CD4-positive, alpha-beta memory T cell (primary cell): Measurements from ENCODE around the gene TRABD2B. TPM values are rescaled to one million over a fixed set of nuclear protein-coding genes. Genes with fewer than 3 reads are reported as not detected.

Source experiments
- CTCF ChIA-PET: fragments of 350-600 bp; sonication (Branson Sonifier 250); formaldehyde crosslinking; loops from one replicate; lab custom pipeline; 2021; ENCODE audit warnings: inconsistent platforms; ENCODE audit not compliant: partially characterized antibody; lab: Charles Lee
- POLR2A ChIA-PET: fragments of 350-600 bp; sonication (Branson Sonifier 250); formaldehyde crosslinking; loops from one replicate; lab custom pipeline; 2021; ENCODE audit not compliant: partially characterized antibody; lab: Charles Lee
- DNase-seq, 5 donors: peaks; one replicate each; pipeline versions ENCODE4 v3.0.0 to v3.0.0-alpha.2; 2020 to 2022; ENCODE audit warnings: mixed read lengths in 1 of 5
- H3K27ac ChIP-seq: one replicate; pipeline ENCODE4 v1.7.0; 2013; ENCODE audit warnings: low read depth, low read length
- H3K27me3 ChIP-seq: 2 replicates; pipeline ENCODE4 v1.7.0; 2013; ENCODE audit warnings: mild to moderate bottlenecking, low read length, moderate library complexity; ENCODE audit not compliant: insufficient read depth
- H3K36me3 ChIP-seq: 2 replicates; pipeline ENCODE4 v1.7.0; 2013; ENCODE audit warnings: mild to moderate bottlenecking, low read length, moderate library complexity; ENCODE audit not compliant: insufficient read depth
- H3K4me1 ChIP-seq: 2 replicates; pipeline ENCODE4 v1.7.0; 2013; ENCODE audit warnings: mild to moderate bottlenecking, low read length, moderate library complexity; ENCODE audit not compliant: insufficient read depth
- H3K4me3 ChIP-seq, 2 donors: one replicate each; pipeline ENCODE4 v1.7.0; 2013; ENCODE audit warnings: low read length in 2 of 2, mild to moderate bottlenecking in 1 of 2
- H3K9me3 ChIP-seq, 2 donors: one replicate each; pipeline ENCODE4 v1.7.0; 2013; ENCODE audit warnings: low read length in 2 of 2, control low read depth in 1 of 2; ENCODE audit not compliant: control insufficient read depth in 1 of 2
- H3K27ac Mint-ChIP-seq, 7 donors: one replicate each; pipeline ENCODE4 v1.8.0; 2020 to 2021; ENCODE audit warnings: mixed read lengths in 7 of 7, mild to moderate bottlenecking in 6 of 7, inconsistent platforms in 3 of 7, moderate library complexity in 3 of 7
- H3K27me3 Mint-ChIP-seq, 2 donors: one replicate each; pipeline ENCODE4 v1.8.0; 2020 to 2021; ENCODE audit warnings: mixed read lengths in 2 of 2
- H3K36me3 Mint-ChIP-seq, 2 donors: one replicate each; pipeline ENCODE4 v1.8.0; 2020 to 2021; ENCODE audit warnings: mixed read lengths in 2 of 2, inconsistent platforms in 1 of 2, mild to moderate bottlenecking in 1 of 2
- H3K4me1 Mint-ChIP-seq, 4 donors: one replicate each; pipeline ENCODE4 v1.8.0; 2020 to 2021; ENCODE audit warnings: mixed read lengths in 4 of 4, mild to moderate bottlenecking in 1 of 4
- H3K4me3 Mint-ChIP-seq, 8 donors: one replicate each; pipeline ENCODE4 v1.8.0; 2020 to 2021; ENCODE audit warnings: mixed read lengths in 8 of 8, mild to moderate bottlenecking in 7 of 8, moderate library complexity in 6 of 8, inconsistent platforms in 3 of 8
- H3K9me3 Mint-ChIP-seq, 8 donors: one replicate each; pipeline ENCODE4 v1.8.0; 2020 to 2021; ENCODE audit warnings: mixed read lengths in 8 of 8, mild to moderate bottlenecking in 5 of 8, inconsistent platforms in 3 of 8, moderate library complexity in 1 of 8
- intact Hi-C: fragments of 100-400 bp; cut with micrococcal nuclease; formaldehyde crosslinking; loops from one replicate; pipeline ENCODE4 v1.15.1; 2023
- polyA plus RNA-seq, 2 donors: library from polyadenylated mRNA; unstranded; fragments of 300-500 nt; fragmentation: Illumina TruSeq; gene quantifications; one replicate each; pipeline ENCODE4 v1.2.3, GENCODE V29; 2021
- total RNA-seq, 2 experiments: library from RNA; stranded (reverse); gene quantifications; one replicate each; pipeline ENCODE4 v1.2.3, GENCODE V29; 2021

TRABD2B gene
- total and polyA plus RNA-seq, 4 experiments from 2014 or later, result not detected

- H3K27ac Mint-ChIP-seq, result no peak overlapping the region
- POLR2A ChIA-PET, result no interaction called here
- Histone ChIP-seq H3K4me1 (no peaks in the 10 kb centered on the region), H3K9me3 (no peaks in the 10 kb centered on the region), H3K4me3 (no peak overlapping the region), H3K27me3 (no peaks in the 10 kb centered on the region), H3K36me3 (no peaks in the 10 kb centered on the region), H3K27ac (no peak overlapping the region)
- intact Hi-C loops, result no loop called here
- H3K9me3 Mint-ChIP-seq, result no peaks in the 10 kb centered on the region
- H3K4me3 Mint-ChIP-seq, result no peak overlapping the region
- CTCF ChIA-PET, result no interaction called here
- H3K36me3 Mint-ChIP-seq, result no peaks in the 10 kb centered on the region
- no peaks in the 10 kb centered on the region for H3K4me1 Mint-ChIP-seq
- peaks cover 4 to 12% of the 10 kb centered on the region in 2 donors for H3K27me3 Mint-ChIP-seq
- no peak for DNase-seq
Measured at GRCh38 chr1:47865881-47866535, 131.2 kb downstream of the TRABD2B start.

GRCh38 chr1:47859092-47859743 is 138.0 kb downstream of the TRABD2B start:
- Histone ChIP-seq H3K9me3 (no peaks in the 10 kb centered on the region), H3K27me3 (no peaks in the 10 kb centered on the region), H3K4me3 (no peak overlapping the region), H3K36me3 (no peaks in the 10 kb centered on the region), H3K4me1 (no peaks in the 10 kb centered on the region), H3K27ac (no peak overlapping the region)
- DNase-seq, result no peak
- H3K4me1 Mint-ChIP-seq, result peaks cover 0 to 5% (median under 1%) of the 10 kb centered on the region in 4 donors
- ChIA-PET POLR2A (no interaction called here), CTCF (no interaction called here)
- H3K27ac Mint-ChIP-seq, result no peak overlapping the region
- H3K9me3 Mint-ChIP-seq, result no peaks in the 10 kb centered on the region
- no peak overlapping the region for H3K4me3 Mint-ChIP-seq
- intact Hi-C loops, result no loop called here
- H3K27me3 Mint-ChIP-seq, result peaks cover 4 to 12% of the 10 kb centered on the region in 2 donors
- H3K36me3 Mint-ChIP-seq, result no peaks in the 10 kb centered on the region

- Mint-ChIP-seq H3K36me3 (no peaks in the 10 kb centered on the region), H3K27ac (no peak overlapping the region), H3K4me3 (no peak overlapping the region), H3K4me1 (peaks cover 0 to 5% (median under 1%) of the 10 kb centered on the region in 4 donors), H3K9me3 (no peaks in the 10 kb centered on the region), H3K27me3 (peaks cover 4 to 12% of the 10 kb centered on the region in 2 donors)
- intact Hi-C loops, result no loop called here
- no peak for DNase-seq
- CTCF ChIA-PET, result no interaction called here
- Histone ChIP-seq H3K27me3 (no peaks in the 10 kb centered on the region), H3K27ac (no peak overlapping the region), H3K9me3 (no peaks in the 10 kb centered on the region), H3K4me1 (no peaks in the 10 kb centered on the region), H3K36me3 (no peaks in the 10 kb centered on the region), H3K4me3 (no peak overlapping the region)
- POLR2A ChIA-PET, result no interaction called here
Measured at GRCh38 chr1:47856996-47857395, 140.2 kb downstream of the TRABD2B start.

GRCh38 chr1:47855230-47855629 is 142.0 kb downstream of the TRABD2B start:
- intact Hi-C loops, result no loop called here
- POLR2A ChIA-PET, result no interaction called here
- H3K9me3 ChIP-seq, result no peaks in the 10 kb centered on the region

GRCh38 chr1:47854552-47855144 is 142.5 kb downstream of the TRABD2B start:
- Mint-ChIP-seq H3K9me3 (no peaks in the 10 kb centered on the region), H3K27me3 (peaks cover 0 to 2% of the 10 kb centered on the region in 2 donors), H3K4me1 (peaks cover 0 to 5% (median under 1%) of the 10 kb centered on the region in 4 donors), H3K4me3 (peak overlapping the region in 1 of 8 donors; percentile 46), H3K36me3 (no peaks in the 10 kb centered on the region), H3K27ac (no peak overlapping the region)
- DNase-seq, result no peak
- Histone ChIP-seq H3K4me3 (no peak overlapping the region), H3K36me3 (no peaks in the 10 kb centered on the region), H3K9me3 (no peaks in the 10 kb centered on the region), H3K4me1 (no peaks in the 10 kb centered on the region), H3K27ac (no peak overlapping the region), H3K27me3 (no peaks in the 10 kb centered on the region)
- POLR2A ChIA-PET, result no interaction called here
- intact Hi-C loops, result no loop called here
- CTCF ChIA-PET, result interaction anchor here (0.6 kb wide), 1 partner anchor 365 kb away, joined by 3 read pairs; no protein-coding TSS in a partner anchor

More at GRCh38 chr1:47855230-47855629, 142.0 kb downstream of the TRABD2B start:
- Mint-ChIP-seq H3K27ac (no peak overlapping the region), H3K36me3 (no peaks in the 10 kb centered on the region), H3K4me3 (no peak overlapping the region), H3K27me3 (peaks cover 2 to 4% of the 10 kb centered on the region in 2 donors), H3K4me1 (peaks cover 0 to 5% (median under 1%) of the 10 kb centered on the region in 4 donors), H3K9me3 (no peaks in the 10 kb centered on the region)
- Histone ChIP-seq H3K4me1 (no peaks in the 10 kb centered on the region), H3K27ac (no peak overlapping the region), H3K36me3 (no peaks in the 10 kb centered on the region), H3K27me3 (no peaks in the 10 kb centered on the region), H3K4me3 (no peak overlapping the region)
- CTCF ChIA-PET, result no interaction called here
- no peak for DNase-seq

DNA sequence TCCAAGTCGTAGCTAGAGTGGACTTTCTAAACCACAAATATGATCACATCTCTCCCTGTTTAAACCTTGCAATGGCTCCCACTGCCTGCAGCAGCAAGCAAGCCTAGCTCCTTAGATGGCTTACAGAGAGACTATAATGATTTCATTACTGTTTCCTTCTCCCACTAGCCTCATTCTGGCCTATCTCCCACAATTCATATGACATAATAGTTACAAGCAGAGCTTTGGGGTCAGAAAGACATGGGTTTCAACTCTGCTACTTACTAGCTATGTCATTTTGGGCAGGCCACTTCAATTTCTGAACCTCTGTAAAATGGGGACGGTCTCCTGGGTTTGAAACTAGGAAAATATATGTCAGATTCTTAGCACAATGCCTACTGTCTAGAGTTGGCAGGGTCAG is 143.3 kb downstream of the TRABD2B start:
- Mint-ChIP-seq H3K4me3 (no peak overlapping the region), H3K27me3 (no peaks in the 10 kb centered on the region), H3K9me3 (no peaks in the 10 kb centered on the region), H3K4me1 (no peaks in the 10 kb centered on the region), H3K36me3 (no peaks in the 10 kb centered on the region), H3K27ac (no peak overlapping the region)
- no peak overlapping the region for H3K4me3 ChIP-seq
- H3K27ac ChIP-seq, result no peak overlapping the region
- no peaks in the 10 kb centered on the region for H3K36me3 ChIP-seq
- H3K27me3 ChIP-seq, result no peaks in the 10 kb centered on the region
- POLR2A ChIA-PET, result no interaction called here
- CTCF ChIA-PET, result interaction anchor here (0.9 kb wide), 1 partner anchor 9 kb away, joined by 3 read pairs; no protein-coding TSS in a partner anchor
- H3K4me1 ChIP-seq, result no peaks in the 10 kb centered on the region
- intact Hi-C loops, result no loop called here
- no peaks in the 10 kb centered on the region for H3K9me3 ChIP-seq
- DNase-seq, result no peak

- Histone ChIP-seq H3K4me1 (no peaks in the 10 kb centered on the region), H3K36me3 (no peaks in the 10 kb centered on the region), H3K27me3 (no peaks in the 10 kb centered on the region), H3K4me3 (no peak overlapping the region), H3K9me3 (no peaks in the 10 kb centered on the region), H3K27ac (no peak overlapping the region)
- ChIA-PET POLR2A (no interaction called here), CTCF (interaction anchor here (0.9 kb wide), 1 partner anchor 8 kb away, joined by 3 read pairs; no protein-coding TSS in a partner anchor)
- no peak overlapping the region for H3K4me3 Mint-ChIP-seq
- intact Hi-C loops, result no loop called here
- H3K9me3 Mint-ChIP-seq, result no peaks in the 10 kb centered on the region
- no peaks in the 10 kb centered on the region for H3K4me1 Mint-ChIP-seq
- H3K27ac Mint-ChIP-seq, result no peak overlapping the region
- no peak for DNase-seq
- no peaks in the 10 kb centered on the region for H3K27me3 Mint-ChIP-seq
- no peaks in the 10 kb centered on the region for H3K36me3 Mint-ChIP-seq
Measured at GRCh38 chr1:47853059-47853458, 144.1 kb downstream of the TRABD2B start.
